Liver (tissue), 9 donors: ENCODE measurements around the gene MYO5A. TPM values are rescaled to one million over a fixed set of nuclear protein-coding genes. Genes with fewer than 3 reads are reported as not detected.

Experiments
- DNase-seq: peaks from one replicate; pipeline ENCODE4 v3.0.0-alpha.2; 2017; ENCODE audit warnings: low spot score
- H3K27ac ChIP-seq, 2 donors: one replicate each; pipeline ENCODE4 v1.7.0; 2013; ENCODE audit warnings: inconsistent platforms in 2 of 2, low read length in 2 of 2, control low read depth in 1 of 2, low read depth in 1 of 2, mild to moderate bottlenecking in 1 of 2
- H3K27me3 ChIP-seq, 4 donors: one replicate each; pipeline versions ENCODE4 v1.6.1 to v1.7.0; 2013; ENCODE audit warnings: low read length in 3 of 4, inconsistent platforms in 1 of 4, mild to moderate bottlenecking in 1 of 4, moderate library complexity in 1 of 4; ENCODE audit not compliant: control insufficient read depth in 4 of 4, insufficient read depth in 4 of 4
- H3K36me3 ChIP-seq, 4 donors: one replicate each; pipeline versions ENCODE4 v1.6.1 to v1.7.0; 2013; ENCODE audit warnings: low read length in 3 of 4, mild to moderate bottlenecking in 3 of 4, low read depth in 1 of 4, moderate library complexity in 1 of 4; ENCODE audit not compliant: control insufficient read depth in 4 of 4, insufficient read depth in 3 of 4
- H3K4me1 ChIP-seq, 4 donors: one replicate each; pipeline versions ENCODE4 v1.6.1 to v1.7.0; 2013; ENCODE audit warnings: low read length in 3 of 4, mild to moderate bottlenecking in 3 of 4, moderate library complexity in 1 of 4; ENCODE audit not compliant: control insufficient read depth in 4 of 4, insufficient read depth in 4 of 4
- H3K4me3 ChIP-seq, 3 donors: one replicate each; pipeline versions ENCODE4 v1.6.1 to v1.7.0; 2013; ENCODE audit warnings: low read length in 3 of 3, control low read depth in 1 of 3, low read depth in 1 of 3, mild to moderate bottlenecking in 1 of 3
- H3K9ac ChIP-seq, 2 donors: one replicate each; pipeline ENCODE4 v1.7.0; 2013; ENCODE audit warnings: low read length in 2 of 2, mild to moderate bottlenecking in 2 of 2, moderate library complexity in 2 of 2, control low read depth in 1 of 2, low read depth in 1 of 2
- H3K9me3 ChIP-seq, 4 donors: one replicate each; pipeline versions ENCODE4 v1.6.1 to v1.7.0; 2013; ENCODE audit warnings: low read length in 3 of 4; ENCODE audit not compliant: control insufficient read depth in 4 of 4
- EGR1 ChIP-seq, 2 donors: IDR thresholded peaks; 2 replicates each; pipeline ENCODE4 v1.6.1; 2016 to 2018; ENCODE audit warnings: antibody characterized with exemption in 2 of 2, low read depth in 2 of 2
- FOXA1 ChIP-seq: IDR thresholded peaks from 2 replicates; pipeline ENCODE4 v1.6.1; 2016; ENCODE audit warnings: antibody characterized with exemption
- FOXA2 ChIP-seq: IDR thresholded peaks from 2 replicates; pipeline ENCODE4 v1.6.1; 2016; ENCODE audit warnings: antibody characterized with exemption
- GABPA ChIP-seq, 2 donors: IDR thresholded peaks in 1 of 2; conservative IDR thresholded peaks in 1 of 2; 2 replicates each; pipeline ENCODE4 v1.6.1; 2016; ENCODE audit warnings: antibody characterized with exemption in 2 of 2, mild to moderate bottlenecking in 1 of 2, moderate library complexity in 1 of 2
- HNF4A ChIP-seq, 2 donors: conservative IDR thresholded peaks; 2 replicates each; pipeline ENCODE4 v1.6.1; 2016; ENCODE audit warnings: antibody characterized with exemption in 2 of 2, mild to moderate bottlenecking in 2 of 2
- HNF4G ChIP-seq: IDR thresholded peaks from 2 replicates; pipeline ENCODE4 v1.6.1; 2016; ENCODE audit warnings: antibody characterized with exemption
- JUND ChIP-seq, 2 donors: IDR thresholded peaks; 2 replicates each; pipeline ENCODE4 v1.6.1; 2016; ENCODE audit warnings: antibody characterized with exemption in 2 of 2
- MAX ChIP-seq: IDR thresholded peaks from 2 replicates; pipeline ENCODE4 v1.6.1; 2016; ENCODE audit warnings: antibody characterized with exemption
- NR2F2 ChIP-seq: IDR thresholded peaks from 2 replicates; pipeline ENCODE4 v1.6.1; 2016; ENCODE audit warnings: antibody characterized with exemption
- RAD21 ChIP-seq, 2 donors: IDR thresholded peaks; 2 replicates each; pipeline ENCODE4 v1.6.1; 2016; ENCODE audit warnings: antibody characterized with exemption in 2 of 2, mild to moderate bottlenecking in 2 of 2
- RXRA ChIP-seq, 2 donors: IDR thresholded peaks; 2 replicates each; pipeline ENCODE4 v1.6.1; 2017 to 2018; ENCODE audit warnings: antibody characterized with exemption in 2 of 2, mild to moderate bottlenecking in 1 of 2
- SP1 ChIP-seq: IDR thresholded peaks from 2 replicates; pipeline ENCODE4 v1.6.1; 2018; ENCODE audit warnings: antibody characterized with exemption, mild to moderate bottlenecking
- TAF1 ChIP-seq: conservative IDR thresholded peaks from 2 replicates; pipeline ENCODE4 v1.6.1; 2016; ENCODE audit warnings: antibody characterized with exemption, mild to moderate bottlenecking
- YY1 ChIP-seq: IDR thresholded peaks from 2 replicates; pipeline ENCODE4 v1.6.1; 2016; ENCODE audit warnings: antibody characterized with exemption, mild to moderate bottlenecking
- WGBS: extraction: QIAGEN DNeasy Blood & Tissue Kit; methylation state at CpG from one replicate; pipeline ENCODE4 v1.1.7; 2013; 5-methylcytosine and 5-hydroxymethylcytosine counted together
- polyA plus RNA-seq, 2 donors: library from polyadenylated mRNA; stranded (reverse) in 1 of 2; unstranded in 1 of 2; fragments of 200-250 nt in 1 of 2; fragments of >200 nt in 1 of 2; fragmentation: Nextera tagmentation in 1 of 2; extraction: Ambion mirVana in 1 of 2; gene quantifications; one replicate each; pipeline versions ENCODE4 v1.2.1 to v1.2.3, GENCODE V29; 2013 to 2015
- total RNA-seq, 2 donors: library from RNA; depleted of rRNA; stranded (reverse); fragments of >200 nt; gene quantifications; one replicate each; pipeline ENCODE4 v1.2.3, GENCODE V29; 2014
- TF ChIP-seq, protein P1 (sequence below): IDR thresholded peaks from 2 replicates; pipeline ENCODE4 v1.6.1; 2016; ENCODE audit warnings: antibody characterized with exemption
- TF ChIP-seq, protein P2 (sequence below): fragments of 150-350 bp; IDR thresholded peaks from 2 replicates; pipeline ENCODE4 v1.5.1; 2017; ENCODE audit warnings: improper control_type of control experiment, low read depth, low read length; ENCODE audit not compliant: missing input control
- TF ChIP-seq, protein P3 (sequence below): IDR thresholded peaks from 2 replicates; pipeline ENCODE4 v1.6.1; 2016; ENCODE audit warnings: antibody characterized with exemption, mild to moderate bottlenecking
- TF ChIP-seq, protein P4 (sequence below): IDR thresholded peaks from 2 replicates; pipeline ENCODE4 v1.6.1; 2016; ENCODE audit warnings: antibody characterized with exemption
- donor health status: healthy.
- donor health status: healthy.
- donor health status: healthy.
- donor health status: healthy.
- donor health status: healthy.

Gene MYO5A
- total and polyA plus RNA-seq, 4 donors: 1.0 to 7.1 (median 3.0) TPM

DNA sequence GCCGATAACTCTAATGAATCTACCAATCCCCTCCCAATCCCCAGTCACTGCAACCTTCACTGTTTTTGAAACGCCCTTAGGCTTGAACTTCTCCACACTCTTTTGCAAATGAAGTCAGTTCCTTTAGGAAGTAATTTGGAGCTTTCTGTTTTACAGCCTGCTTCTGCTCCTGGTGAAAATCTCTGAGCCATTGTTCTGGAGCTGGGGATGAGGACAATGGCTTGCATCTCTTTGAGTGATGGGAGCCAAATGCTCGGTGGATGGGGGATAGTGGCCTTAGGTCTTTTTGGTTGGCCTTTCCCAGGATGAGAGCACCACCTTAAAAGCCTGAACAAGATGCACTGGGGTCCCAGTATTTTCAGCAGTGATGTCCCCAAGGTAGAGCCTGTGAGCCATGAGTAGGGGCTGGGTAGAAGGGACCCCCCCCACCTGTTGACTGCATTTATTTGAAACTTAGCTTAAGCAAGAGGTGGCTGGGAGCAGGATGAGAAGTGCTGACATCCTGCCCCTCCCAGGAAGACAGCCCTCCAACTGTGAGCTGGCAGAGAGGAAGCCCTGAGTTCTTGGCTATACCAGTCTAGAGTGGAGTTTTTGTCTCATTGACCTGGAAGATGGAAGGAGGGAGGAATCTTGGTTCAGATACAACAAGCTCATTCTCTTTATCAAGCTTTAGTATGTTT, 225.4 kb downstream of the MYO5A start:
- Histone ChIP-seq H3K27me3 (no peaks in the 10 kb centered on the region), H3K4me3 (no peak overlapping the region), H3K4me1 (no peaks in the 10 kb centered on the region), H3K9ac (no peak overlapping the region), H3K27ac (no peak overlapping the region), H3K36me3 (no peaks in the 10 kb centered on the region), H3K9me3 (no peaks in the 10 kb centered on the region)
- 85% methylated on average over 3 of the region's 3 CpGs for WGBS
- DNase-seq: no peak
- TF ChIP-seq, protein P1, sequence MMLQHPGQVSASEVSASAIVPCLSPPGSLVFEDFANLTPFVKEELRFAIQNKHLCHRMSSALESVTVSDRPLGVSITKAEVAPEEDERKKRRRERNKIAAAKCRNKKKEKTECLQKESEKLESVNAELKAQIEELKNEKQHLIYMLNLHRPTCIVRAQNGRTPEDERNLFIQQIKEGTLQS: no peak
- TF ChIP-seq GABPA (IDR thresholded peaks at IDR 0.05 in 1 of 2, conservative IDR thresholded peaks at IDR 0.05 in 1 of 2) (no peak), JUND (IDR thresholded peaks at IDR 0.05) (no peak), SP1 (no peak), FOXA2 (no peak), EGR1 (IDR thresholded peaks at IDR 0.05; ENCODE audit: low read depth in 2 of 2) (no peak), MAX (no peak), RXRA (IDR thresholded peaks at IDR 0.05) (no peak), HNF4A (conservative IDR thresholded peaks at IDR 0.05) (no peak), FOXA1 (no peak), YY1 (no peak), TAF1 (no peak), HNF4G (no peak), RAD21 (IDR thresholded peaks at IDR 0.05) (no peak), NR2F2 (no peak)
- TF ChIP-seq, protein P2, sequence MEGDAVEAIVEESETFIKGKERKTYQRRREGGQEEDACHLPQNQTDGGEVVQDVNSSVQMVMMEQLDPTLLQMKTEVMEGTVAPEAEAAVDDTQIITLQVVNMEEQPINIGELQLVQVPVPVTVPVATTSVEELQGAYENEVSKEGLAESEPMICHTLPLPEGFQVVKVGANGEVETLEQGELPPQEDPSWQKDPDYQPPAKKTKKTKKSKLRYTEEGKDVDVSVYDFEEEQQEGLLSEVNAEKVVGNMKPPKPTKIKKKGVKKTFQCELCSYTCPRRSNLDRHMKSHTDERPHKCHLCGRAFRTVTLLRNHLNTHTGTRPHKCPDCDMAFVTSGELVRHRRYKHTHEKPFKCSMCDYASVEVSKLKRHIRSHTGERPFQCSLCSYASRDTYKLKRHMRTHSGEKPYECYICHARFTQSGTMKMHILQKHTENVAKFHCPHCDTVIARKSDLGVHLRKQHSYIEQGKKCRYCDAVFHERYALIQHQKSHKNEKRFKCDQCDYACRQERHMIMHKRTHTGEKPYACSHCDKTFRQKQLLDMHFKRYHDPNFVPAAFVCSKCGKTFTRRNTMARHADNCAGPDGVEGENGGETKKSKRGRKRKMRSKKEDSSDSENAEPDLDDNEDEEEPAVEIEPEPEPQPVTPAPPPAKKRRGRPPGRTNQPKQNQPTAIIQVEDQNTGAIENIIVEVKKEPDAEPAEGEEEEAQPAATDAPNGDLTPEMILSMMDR: no peak
- TF ChIP-seq, protein P3, sequence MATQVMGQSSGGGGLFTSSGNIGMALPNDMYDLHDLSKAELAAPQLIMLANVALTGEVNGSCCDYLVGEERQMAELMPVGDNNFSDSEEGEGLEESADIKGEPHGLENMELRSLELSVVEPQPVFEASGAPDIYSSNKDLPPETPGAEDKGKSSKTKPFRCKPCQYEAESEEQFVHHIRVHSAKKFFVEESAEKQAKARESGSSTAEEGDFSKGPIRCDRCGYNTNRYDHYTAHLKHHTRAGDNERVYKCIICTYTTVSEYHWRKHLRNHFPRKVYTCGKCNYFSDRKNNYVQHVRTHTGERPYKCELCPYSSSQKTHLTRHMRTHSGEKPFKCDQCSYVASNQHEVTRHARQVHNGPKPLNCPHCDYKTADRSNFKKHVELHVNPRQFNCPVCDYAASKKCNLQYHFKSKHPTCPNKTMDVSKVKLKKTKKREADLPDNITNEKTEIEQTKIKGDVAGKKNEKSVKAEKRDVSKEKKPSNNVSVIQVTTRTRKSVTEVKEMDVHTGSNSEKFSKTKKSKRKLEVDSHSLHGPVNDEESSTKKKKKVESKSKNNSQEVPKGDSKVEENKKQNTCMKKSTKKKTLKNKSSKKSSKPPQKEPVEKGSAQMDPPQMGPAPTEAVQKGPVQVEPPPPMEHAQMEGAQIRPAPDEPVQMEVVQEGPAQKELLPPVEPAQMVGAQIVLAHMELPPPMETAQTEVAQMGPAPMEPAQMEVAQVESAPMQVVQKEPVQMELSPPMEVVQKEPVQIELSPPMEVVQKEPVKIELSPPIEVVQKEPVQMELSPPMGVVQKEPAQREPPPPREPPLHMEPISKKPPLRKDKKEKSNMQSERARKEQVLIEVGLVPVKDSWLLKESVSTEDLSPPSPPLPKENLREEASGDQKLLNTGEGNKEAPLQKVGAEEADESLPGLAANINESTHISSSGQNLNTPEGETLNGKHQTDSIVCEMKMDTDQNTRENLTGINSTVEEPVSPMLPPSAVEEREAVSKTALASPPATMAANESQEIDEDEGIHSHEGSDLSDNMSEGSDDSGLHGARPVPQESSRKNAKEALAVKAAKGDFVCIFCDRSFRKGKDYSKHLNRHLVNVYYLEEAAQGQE: no peak
- TF ChIP-seq, protein P4, sequence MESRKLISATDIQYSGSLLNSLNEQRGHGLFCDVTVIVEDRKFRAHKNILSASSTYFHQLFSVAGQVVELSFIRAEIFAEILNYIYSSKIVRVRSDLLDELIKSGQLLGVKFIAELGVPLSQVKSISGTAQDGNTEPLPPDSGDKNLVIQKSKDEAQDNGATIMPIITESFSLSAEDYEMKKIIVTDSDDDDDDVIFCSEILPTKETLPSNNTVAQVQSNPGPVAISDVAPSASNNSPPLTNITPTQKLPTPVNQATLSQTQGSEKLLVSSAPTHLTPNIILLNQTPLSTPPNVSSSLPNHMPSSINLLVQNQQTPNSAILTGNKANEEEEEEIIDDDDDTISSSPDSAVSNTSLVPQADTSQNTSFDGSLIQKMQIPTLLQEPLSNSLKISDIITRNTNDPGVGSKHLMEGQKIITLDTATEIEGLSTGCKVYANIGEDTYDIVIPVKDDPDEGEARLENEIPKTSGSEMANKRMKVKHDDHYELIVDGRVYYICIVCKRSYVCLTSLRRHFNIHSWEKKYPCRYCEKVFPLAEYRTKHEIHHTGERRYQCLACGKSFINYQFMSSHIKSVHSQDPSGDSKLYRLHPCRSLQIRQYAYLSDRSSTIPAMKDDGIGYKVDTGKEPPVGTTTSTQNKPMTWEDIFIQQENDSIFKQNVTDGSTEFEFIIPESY: no peak
